ENCODE data around the gene FAM228B. TPM values are rescaled to one million over a fixed set of nuclear protein-coding genes. Genes with fewer than 3 reads are reported as not detected.
A peak's percentile ranks its signal among the peaks of the same experiment; 100 is the strongest.
"Not testable (repeated sequence)": the region's sequence is repeated elsewhere in the genome, so short reads cannot be mapped to it uniquely, and the experiment has no call there.

The FAM228B gene
- total RNA-seq, 2 experiments from 2014 or later: 7.9 to 8.7 TPM

- Mint-ChIP-seq H3K27me3 (peaks cover 3% of the 10 kb centered on the region), H3K9me3 (peaks cover 26% of the 10 kb centered on the region), H3K4me1 (no peaks in the 10 kb centered on the region), H3K4me3 (no peak overlapping the region), H3K36me3 (ENCODE audit: low read depth) (peaks cover 6% of the 10 kb centered on the region), H3K27ac (no peak overlapping the region)
- CTCF ChIA-PET: interaction anchor here (2.1 kb wide), 1 partner anchor 9 kb away, joined by 5 read pairs; no protein-coding TSS in a partner anchor
- DNase-seq: no peak
- POLR2A ChIA-PET: no interaction called here
Observed at GRCh38 chr2:24106786-24107185, 16.5 kb upstream of the FAM228B start.

DNA sequence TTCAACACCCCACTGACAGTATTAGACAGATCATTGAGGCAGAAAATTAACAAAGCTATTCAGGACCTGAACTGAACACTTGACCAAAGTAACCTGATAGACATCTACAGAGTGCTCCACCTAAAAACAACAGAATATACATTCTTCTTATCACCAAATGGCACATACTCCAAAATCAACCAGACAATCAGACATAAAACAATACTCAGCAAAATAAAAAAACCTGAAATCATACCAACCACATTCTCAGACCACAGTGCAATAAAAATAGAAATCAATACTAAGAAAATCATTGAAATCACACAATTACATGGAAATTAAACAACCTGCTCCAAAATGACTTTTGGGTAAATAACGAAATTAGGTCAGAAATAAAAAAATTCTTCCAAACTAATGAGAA, 15.9 kb upstream of the FAM228B start:
- H3K4me3 Mint-ChIP-seq: no peak overlapping the region
- H3K9me3 Mint-ChIP-seq: peaks cover 26% of the 10 kb centered on the region
- DNase-seq: no peak
- POLR2A ChIA-PET: no interaction called here
- H3K27me3 Mint-ChIP-seq: peaks cover 3% of the 10 kb centered on the region
- peaks cover 6% of the 10 kb centered on the region for H3K36me3 Mint-ChIP-seq (ENCODE audit: low read depth)
- CTCF ChIA-PET: interaction anchor here (0.6 to 2.1 kb wide), 4 partner anchors 8 to 992 kb away, joined by 3 to 5 read pairs (median 4); no protein-coding TSS in a partner anchor
- H3K4me1 Mint-ChIP-seq: no peaks in the 10 kb centered on the region
- H3K27ac Mint-ChIP-seq: no peak overlapping the region

DNA sequence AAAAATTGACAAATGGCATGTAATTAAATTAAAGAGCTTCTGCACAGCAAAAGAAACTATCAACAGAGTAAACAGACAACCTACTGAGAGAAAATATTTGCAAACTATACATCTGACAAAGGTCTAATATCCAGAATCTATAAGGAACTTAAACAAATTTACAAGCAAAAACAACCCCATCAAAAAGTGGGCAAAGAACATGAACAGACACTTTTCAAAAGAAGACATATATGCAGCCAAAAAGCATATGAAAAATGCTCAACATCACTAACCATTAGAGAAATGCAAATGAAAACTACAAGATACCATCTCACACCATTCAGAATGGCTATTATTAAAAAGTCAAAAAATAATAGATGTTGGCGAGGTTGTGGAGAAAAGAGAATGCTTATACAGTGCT, 13.8 kb upstream of the FAM228B start:
- H3K27me3 Mint-ChIP-seq; H3K4me1 Mint-ChIP-seq; H3K4me3 Mint-ChIP-seq; DNase-seq; H3K36me3 Mint-ChIP-seq (ENCODE audit: low read depth); H3K27ac Mint-ChIP-seq; POLR2A ChIA-PET: not testable (repeated sequence)
- H3K9me3 Mint-ChIP-seq: peaks cover 26% of the 10 kb centered on the region
- CTCF ChIA-PET: interaction anchor here (0.7 to 1.3 kb wide), 2 partner anchors 13 to 26 kb away, joined by 3 read pairs; no protein-coding TSS in a partner anchor

DNA sequence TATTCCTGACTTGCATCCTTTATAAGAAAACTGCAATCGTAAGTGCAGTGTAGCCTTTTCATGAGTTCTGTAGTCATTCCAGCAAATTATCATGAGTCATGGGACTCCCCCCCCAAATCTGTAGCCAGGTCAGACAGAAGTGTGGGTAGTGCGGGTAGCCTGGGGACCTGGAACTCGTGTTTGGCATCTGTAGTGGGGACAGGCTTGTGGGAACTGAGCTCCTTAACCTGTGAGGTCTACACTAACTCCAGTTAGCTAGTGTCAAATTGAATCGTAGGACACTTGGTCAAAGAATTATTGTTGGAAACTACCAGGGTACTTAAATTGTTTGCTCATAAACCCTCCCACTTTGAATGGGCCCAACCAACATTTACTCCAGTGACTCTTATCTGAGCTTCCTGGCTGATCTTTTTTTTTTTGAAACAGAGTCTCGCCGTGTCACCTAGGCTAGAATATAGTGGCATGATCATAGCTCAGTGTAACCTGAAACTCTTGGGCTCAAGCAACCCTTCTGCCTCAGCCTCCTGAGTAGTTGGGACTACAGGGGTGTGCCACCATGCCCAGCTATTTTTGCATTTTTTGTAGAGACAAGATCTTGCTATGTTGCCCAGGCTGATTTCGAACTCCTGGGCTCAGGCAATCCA, 12.5 kb upstream of the FAM228B start:
- H3K36me3 Mint-ChIP-seq (ENCODE audit: low read depth): peaks cover 3% of the 10 kb centered on the region
- ChIA-PET CTCF (interaction anchor here (0.6 to 1.3 kb wide), 3 partner anchors 11 to 28 kb away, joined by 3 to 4 read pairs (median 4); partner anchors contain the start of gene TP53I3), POLR2A (no interaction called here)

GRCh38 chr2:24111407-24111901, 11.8 kb upstream of the FAM228B start:
- Mint-ChIP-seq H3K4me1 (no peaks in the 10 kb centered on the region), H3K36me3 (ENCODE audit: low read depth) (no peaks in the 10 kb centered on the region), H3K27me3 (peaks cover 3% of the 10 kb centered on the region), H3K27ac (no peak overlapping the region), H3K9me3 (peaks cover 22% of the 10 kb centered on the region), H3K4me3 (no peak overlapping the region)
- POLR2A ChIA-PET: no interaction called here
- DNase-seq: no peak
- CTCF ChIA-PET: no interaction called here

More for the DNA sequence above, 12.5 kb upstream of the FAM228B start:
- peaks cover 26% of the 10 kb centered on the region for H3K9me3 Mint-ChIP-seq
- no peak for DNase-seq
- no peak overlapping the region for H3K27ac Mint-ChIP-seq
- no peak overlapping the region for H3K4me3 Mint-ChIP-seq
- peaks cover 3% of the 10 kb centered on the region for H3K27me3 Mint-ChIP-seq
- H3K4me1 Mint-ChIP-seq: no peaks in the 10 kb centered on the region

GRCh38 chr2:24115057-24115456, 8.2 kb upstream of the FAM228B start:
- POLR2A ChIA-PET: no interaction called here
- no peak overlapping the region for H3K4me3 Mint-ChIP-seq
- H3K9me3 Mint-ChIP-seq: no peaks in the 10 kb centered on the region
- H3K27me3 Mint-ChIP-seq: no peaks in the 10 kb centered on the region
- DNase-seq: no peak
- no peak overlapping the region for H3K27ac Mint-ChIP-seq
- H3K4me1 Mint-ChIP-seq: no peaks in the 10 kb centered on the region
- no peaks in the 10 kb centered on the region for H3K36me3 Mint-ChIP-seq (ENCODE audit: low read depth)
- CTCF ChIA-PET: interaction anchor here (1.0 to 1.4 kb wide), 3 partner anchors 8 to 280 kb away, joined by 3 to 5 read pairs (median 3); partner anchors contain the start of gene FAM228B

DNA sequence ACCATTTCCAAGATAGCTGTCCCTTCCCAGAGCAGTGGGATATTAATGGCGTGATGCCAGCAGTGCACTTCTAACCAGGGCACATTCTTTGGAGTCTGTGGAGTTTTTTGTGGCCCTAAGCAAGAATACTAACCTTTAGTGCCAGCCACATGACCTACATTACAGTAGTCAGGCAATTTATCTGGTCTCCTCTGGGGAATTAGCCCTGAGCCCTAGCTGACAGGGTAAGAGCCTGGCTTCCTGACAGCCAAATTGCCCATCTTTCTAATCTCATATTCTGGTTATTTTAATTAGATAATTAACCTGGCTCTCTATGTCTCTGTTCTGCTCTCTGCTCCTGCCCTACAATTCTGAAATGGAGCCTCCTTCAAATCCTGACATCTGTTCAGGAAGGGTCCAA, 5.4 kb upstream of the FAM228B start:
- ChIA-PET POLR2A (no interaction called here), CTCF (interaction anchor here (1.6 kb wide), 1 partner anchor 34 kb away, joined by 4 read pairs; no protein-coding TSS in a partner anchor)
- H3K27me3 Mint-ChIP-seq: no peaks in the 10 kb centered on the region

GRCh38 chr2:24121066-24121465, 2.2 kb upstream of the FAM228B start:
- no peak overlapping the region for H3K27ac Mint-ChIP-seq
- no peak for DNase-seq
- peaks cover 17% of the 10 kb centered on the region for H3K4me1 Mint-ChIP-seq
- no peak overlapping the region for H3K4me3 Mint-ChIP-seq
- ChIA-PET POLR2A (no interaction called here), CTCF (interaction anchor here (0.6 to 2.5 kb wide), 2 partner anchors 37 to 929 kb away, joined by 3 to 6 read pairs; partner anchors contain the start of gene TP53I3)
- H3K9me3 Mint-ChIP-seq: no peaks in the 10 kb centered on the region
- H3K36me3 Mint-ChIP-seq (ENCODE audit: low read depth): peaks cover 3% of the 10 kb centered on the region
- H3K27me3 Mint-ChIP-seq: peaks cover 3% of the 10 kb centered on the region

More for the DNA sequence above, 5.4 kb upstream of the FAM228B start:
- Mint-ChIP-seq H3K9me3 (no peaks in the 10 kb centered on the region), H3K4me3 (no peak overlapping the region), H3K36me3 (ENCODE audit: low read depth) (no peaks in the 10 kb centered on the region), H3K4me1 (peaks cover 6% of the 10 kb centered on the region), H3K27ac (no peak overlapping the region)
- no peak for DNase-seq

- no peak for DNase-seq
Observed at GRCh38 chr2:24121469-24121868, 1.8 kb upstream of the FAM228B start.

DNA sequence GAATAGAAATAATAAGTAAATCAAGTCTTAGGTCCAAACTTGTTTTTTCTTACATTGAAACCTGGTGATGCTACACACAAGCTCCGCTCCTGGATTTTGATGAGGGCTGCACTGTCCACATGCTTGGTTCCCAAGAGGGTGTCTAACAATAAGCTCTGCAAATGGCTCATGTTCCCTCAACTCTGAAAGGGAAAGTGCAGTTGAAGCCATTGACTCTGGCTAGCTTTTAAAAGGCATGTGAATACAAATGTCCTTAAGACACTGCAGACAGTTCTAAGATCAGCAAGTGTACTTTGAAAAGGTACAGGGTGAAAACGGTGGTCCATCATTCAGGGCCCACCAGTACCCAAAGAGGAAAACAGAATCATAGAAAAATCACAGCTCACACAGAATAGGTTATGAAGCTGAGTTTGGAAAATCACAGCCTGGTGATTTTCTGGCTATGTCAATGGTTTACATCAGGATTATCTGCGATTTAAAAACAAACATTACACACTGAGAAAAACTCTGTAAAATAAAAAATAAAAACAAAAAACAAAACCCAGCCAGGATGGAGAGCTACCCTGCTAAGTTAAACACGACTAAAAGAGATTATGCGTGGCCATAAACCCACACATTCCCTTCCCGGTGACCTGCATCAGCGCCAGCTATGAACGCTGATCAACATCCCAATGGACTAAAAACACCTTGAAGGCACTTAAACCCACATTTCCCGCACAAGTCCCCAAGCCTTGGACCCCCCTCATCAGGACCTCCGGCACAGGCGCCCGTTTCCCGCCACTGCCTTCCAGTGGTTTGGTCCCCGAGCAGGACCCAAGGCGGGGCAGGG, 689 bp upstream of the FAM228B start:
- Mint-ChIP-seq H3K27ac (peak overlapping the region; percentile 89), H3K4me1 (peaks cover 17% of the 10 kb centered on the region), H3K36me3 (ENCODE audit: low read depth) (peaks cover 3% of the 10 kb centered on the region), H3K9me3 (no peaks in the 10 kb centered on the region), H3K27me3 (peaks cover 3% of the 10 kb centered on the region), H3K4me3 (peak overlapping the region; percentile 79)
- ChIA-PET POLR2A (no interaction called here), CTCF (interaction anchor here (0.7 to 2.5 kb wide), 4 partner anchors 10 to 39 kb away, joined by 3 to 6 read pairs (median 4); partner anchors contain the start of gene TP53I3)
- no peak for DNase-seq

More at GRCh38 chr2:24121469-24121868, 1.8 kb upstream of the FAM228B start:
- no peak overlapping the region for H3K4me3 Mint-ChIP-seq
- no peak overlapping the region for H3K27ac Mint-ChIP-seq
- CTCF ChIA-PET: interaction anchor here (0.6 to 2.5 kb wide), 3 partner anchors 14 to 929 kb away, joined by 3 to 6 read pairs (median 4); partner anchors contain the start of gene TP53I3
- peaks cover 3% of the 10 kb centered on the region for H3K36me3 Mint-ChIP-seq (ENCODE audit: low read depth)
- peaks cover 3% of the 10 kb centered on the region for H3K27me3 Mint-ChIP-seq
- POLR2A ChIA-PET: no interaction called here
- no peaks in the 10 kb centered on the region for H3K9me3 Mint-ChIP-seq
- peaks cover 17% of the 10 kb centered on the region for H3K4me1 Mint-ChIP-seq

- no peak for DNase-seq
- peak overlapping the region; percentile 75 for H3K4me3 Mint-ChIP-seq
- no peaks in the 10 kb centered on the region for H3K9me3 Mint-ChIP-seq
- ChIA-PET CTCF (interaction anchor here (0.5 to 1.7 kb wide), 5 partner anchors 9 to 318 kb away, joined by 3 to 6 read pairs (median 3); no protein-coding TSS in a partner anchor), POLR2A (no interaction called here)
- peaks cover 3% of the 10 kb centered on the region for H3K27me3 Mint-ChIP-seq
- peak overlapping the region; percentile 72 for H3K27ac Mint-ChIP-seq
- peaks cover 20% of the 10 kb centered on the region for H3K4me1 Mint-ChIP-seq
- peaks cover 5% of the 10 kb centered on the region for H3K36me3 Mint-ChIP-seq (ENCODE audit: low read depth)
Observed at GRCh38 chr2:24123922-24124580, 782 bp downstream of the FAM228B start.

GRCh38 chr2:24125956-24126355, 2.7 kb downstream of the FAM228B start:
- Mint-ChIP-seq H3K36me3 (ENCODE audit: low read depth) (peaks cover 5% of the 10 kb centered on the region), H3K9me3 (no peaks in the 10 kb centered on the region), H3K4me3 (no peak overlapping the region), H3K27me3 (peaks cover 3% of the 10 kb centered on the region), H3K27ac (no peak overlapping the region), H3K4me1 (peaks cover 26% of the 10 kb centered on the region)
- no peak for DNase-seq
- ChIA-PET POLR2A (no interaction called here), CTCF (interaction anchor here (1.3 kb wide), 1 partner anchor 47 kb away, joined by 3 read pairs; no protein-coding TSS in a partner anchor)

Measured in activated CD4-positive, alpha-beta T cell treated with anti-CD3 and anti-CD28 coated beads, Interleukin-2, amount 10 ng/mL, durations not matched to agents 7 days and 5 days (primary cell).